Activated CD4-positive, alpha-beta T cell treated with anti-CD3 and anti-CD28 coated beads for 4 hours (primary cell): ENCODE measurements around the gene TENM4.

Source experiments
- DNase-seq, 2 donors: peaks; one replicate each; pipeline ENCODE4 v3.0.0-alpha.2; 2020

TENM4 gene

GRCh38 chr11:78952175-78952574 lies 488.7 kb downstream of the TENM4 start:
- no peak for DNase-seq

DNA sequence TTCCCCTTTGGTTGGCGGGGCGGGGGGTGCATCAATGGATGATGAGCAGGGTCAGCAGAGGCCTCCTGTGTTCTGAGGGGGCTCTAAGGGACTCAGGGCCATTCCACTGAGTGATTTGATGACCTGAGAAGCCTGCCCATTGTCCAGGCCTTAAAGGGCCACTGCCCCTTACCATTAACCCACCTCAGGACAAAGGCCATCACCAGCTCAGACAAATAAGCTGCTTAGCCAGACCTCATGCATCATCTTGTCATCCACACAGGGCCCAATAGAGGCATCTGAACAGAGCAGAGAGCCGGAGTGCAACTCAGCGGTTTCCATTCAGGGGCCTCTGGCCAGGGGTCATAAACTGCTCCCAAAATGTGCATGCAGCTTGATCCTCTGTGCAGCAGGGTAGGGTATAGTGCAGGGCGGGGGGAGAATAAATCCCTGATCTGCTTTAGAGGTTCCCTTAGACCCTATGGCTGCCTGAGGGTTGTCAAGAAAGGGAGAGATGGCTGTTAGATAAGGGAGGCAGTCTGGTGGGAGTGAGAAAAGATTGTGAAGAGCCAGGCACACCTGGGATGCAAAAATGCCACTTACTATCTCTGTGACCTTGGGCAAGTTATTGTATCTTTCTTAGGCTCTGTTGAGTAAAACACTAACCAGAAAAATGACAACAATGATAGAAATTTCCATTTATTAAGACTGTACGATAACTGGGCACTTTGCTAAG lies 490.7 kb downstream of the TENM4 start:
- no peak for DNase-seq

GRCh38 chr11:78946945-78947902 lies 493.6 kb downstream of the TENM4 start:
- no peak for DNase-seq

GRCh38 chr11:78943841-78944240 lies 497.0 kb downstream of the TENM4 start:
- no peak for DNase-seq

- no peak for DNase-seq
Observed at GRCh38 chr11:78943154-78943553, 497.7 kb downstream of the TENM4 start.

- no peak for DNase-seq
Observed at GRCh38 chr11:78941226-78941851, 499.5 kb downstream of the TENM4 start.

GRCh38 chr11:78940500-78941225 lies 500.2 kb downstream of the TENM4 start:
- DNase-seq = no peak

DNA sequence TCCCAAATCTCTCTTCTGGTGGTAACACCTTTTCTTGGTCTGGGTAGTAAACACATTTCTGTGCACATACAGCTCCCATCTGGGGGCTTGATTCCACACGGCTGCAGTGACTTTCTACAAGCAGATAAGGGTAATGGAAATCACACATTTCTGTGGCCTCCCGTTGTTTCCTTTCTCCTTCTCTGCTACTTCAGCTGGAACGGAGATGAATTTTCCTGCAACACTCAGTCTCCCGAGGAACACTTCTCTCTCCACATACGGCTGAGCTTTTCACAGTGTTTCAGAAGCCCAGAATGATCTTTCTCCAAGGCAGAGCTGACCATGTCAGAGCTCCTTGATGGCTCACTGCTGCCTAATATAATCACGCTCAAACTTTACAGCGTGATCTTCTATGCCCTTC lies 501.9 kb downstream of the TENM4 start:
- DNase-seq = no peak

- DNase-seq = no peak
Observed at GRCh38 chr11:78938036-78938435, 502.8 kb downstream of the TENM4 start.

DNA sequence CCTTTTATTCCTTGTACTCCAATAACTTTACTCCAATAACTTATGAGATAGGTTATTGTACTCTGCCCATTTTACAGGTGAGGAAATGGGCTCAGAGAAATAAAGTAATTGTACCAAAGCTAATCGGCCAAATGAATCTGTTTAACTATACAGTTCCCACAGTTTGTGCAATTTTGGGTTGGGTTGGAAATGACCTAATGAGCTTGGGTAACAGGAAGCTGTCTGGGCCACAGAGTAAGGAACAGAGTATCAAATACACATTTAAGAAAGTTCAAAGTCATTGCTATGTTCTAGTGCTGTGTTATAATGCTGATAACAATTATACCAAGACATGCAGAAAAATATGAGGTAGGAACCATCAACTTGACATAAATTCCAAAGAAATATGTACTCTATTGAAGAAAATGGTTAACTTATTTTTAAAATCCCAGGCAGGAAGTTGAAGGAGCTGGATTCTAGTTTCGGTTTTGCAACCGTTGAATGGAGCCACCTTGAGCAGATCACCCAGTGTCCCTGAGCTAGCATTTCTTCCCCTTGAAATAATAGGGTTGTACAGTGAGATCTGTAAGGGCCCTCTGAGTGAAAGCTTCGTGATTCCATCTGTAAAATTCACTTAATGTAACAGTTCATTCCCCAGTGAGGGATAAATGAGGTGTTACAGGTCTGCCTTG lies 505.3 kb downstream of the TENM4 start:
- no peak for DNase-seq

GRCh38 chr11:78933350-78933749 lies 507.5 kb downstream of the TENM4 start:
- no peak for DNase-seq

- DNase-seq = no peak
Observed at GRCh38 chr11:78932757-78933156, 508.1 kb downstream of the TENM4 start.

GRCh38 chr11:78931891-78932290 lies 508.9 kb downstream of the TENM4 start:
- DNase-seq = no peak

- no peak for DNase-seq
Observed at GRCh38 chr11:78930810-78931523, 509.9 kb downstream of the TENM4 start.

- DNase-seq = no peak
Observed at GRCh38 chr11:78929906-78930220, 511.0 kb downstream of the TENM4 start.

DNA sequence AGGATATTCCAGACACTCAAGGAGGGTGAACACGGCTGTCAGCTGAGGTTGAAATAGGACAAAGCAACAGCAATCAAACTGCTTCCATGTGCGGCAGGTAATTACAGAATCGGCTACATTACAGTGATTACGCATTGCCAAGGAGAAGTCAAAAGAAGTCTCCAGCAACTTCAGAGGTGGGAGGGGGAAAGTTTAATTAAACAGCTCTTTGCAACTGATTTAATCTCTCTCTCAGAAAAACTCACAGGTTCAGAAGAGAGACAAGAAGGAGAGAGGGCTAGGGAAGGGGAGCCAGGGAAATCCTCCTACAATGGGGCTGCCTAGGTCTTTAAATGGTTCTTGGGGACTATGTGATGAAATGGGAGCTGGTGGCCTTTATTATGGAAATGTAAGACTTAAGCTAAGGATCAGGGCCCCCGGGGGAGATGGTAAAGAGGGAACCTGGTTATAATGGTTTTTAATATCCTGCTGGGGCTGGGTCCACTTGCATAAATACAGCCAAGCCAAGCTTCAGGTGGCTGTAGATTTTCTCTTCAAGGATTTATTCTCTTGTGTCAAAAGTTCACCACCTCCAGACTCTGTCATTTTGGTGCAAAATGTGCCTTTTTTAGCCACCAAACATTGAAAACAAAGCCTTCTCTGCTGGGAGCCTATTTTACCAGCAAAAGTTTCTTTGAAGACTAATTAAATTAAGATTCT lies 511.5 kb downstream of the TENM4 start:
- DNase-seq = no peak

DNA sequence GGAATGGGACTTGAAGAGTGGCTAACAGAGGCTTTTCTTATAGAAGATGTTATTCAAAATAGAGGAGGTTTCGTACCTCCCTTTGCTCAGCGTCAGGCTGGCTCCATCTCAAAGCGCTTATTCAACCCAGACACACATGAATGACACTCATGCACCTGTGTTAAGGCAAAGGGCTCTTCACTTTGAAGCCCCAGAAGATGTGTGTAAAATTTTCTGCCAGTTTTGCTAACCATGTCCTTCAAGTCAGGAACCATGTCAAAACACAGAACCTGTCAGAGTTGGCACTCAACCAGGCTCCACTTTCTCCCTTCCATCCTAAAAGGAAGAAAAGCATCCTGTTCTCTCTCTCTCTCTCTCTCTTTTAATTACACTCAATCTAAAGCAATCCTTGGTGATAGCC lies 513.3 kb downstream of the TENM4 start:
- no peak for DNase-seq

DNA sequence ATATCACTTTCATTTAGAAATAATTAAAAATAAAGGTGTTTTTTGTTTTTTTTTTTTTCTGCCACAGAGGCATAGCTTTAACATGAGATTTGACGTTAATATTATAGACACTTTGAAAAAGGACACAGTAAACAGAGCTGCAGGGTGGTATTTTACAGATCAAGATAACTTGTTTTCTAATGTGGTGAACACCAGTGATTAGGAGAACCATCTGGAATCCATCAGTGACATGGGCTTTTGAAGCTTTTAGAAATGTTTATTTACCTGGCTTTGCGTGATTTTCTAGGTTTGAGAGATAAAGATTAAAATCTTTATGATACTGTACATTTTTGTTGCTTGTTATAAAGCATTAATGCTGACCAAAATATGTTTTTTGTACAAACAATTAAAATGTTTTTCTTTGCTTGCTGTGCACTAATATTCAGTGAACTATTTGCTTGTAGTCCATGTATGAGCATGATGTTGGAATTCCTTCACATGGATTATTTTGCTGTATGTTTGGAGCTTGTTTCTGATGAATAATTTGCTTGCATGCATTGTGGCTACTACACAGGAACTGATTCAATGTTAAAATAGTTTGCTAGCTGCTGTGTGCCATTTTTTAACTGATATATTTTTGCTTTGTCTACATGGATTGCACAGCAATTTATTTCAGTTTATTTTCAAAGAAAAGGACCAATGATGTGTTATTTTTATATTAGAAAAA lies 514.0 kb downstream of the TENM4 start:
- DNase-seq = no peak

DNA sequence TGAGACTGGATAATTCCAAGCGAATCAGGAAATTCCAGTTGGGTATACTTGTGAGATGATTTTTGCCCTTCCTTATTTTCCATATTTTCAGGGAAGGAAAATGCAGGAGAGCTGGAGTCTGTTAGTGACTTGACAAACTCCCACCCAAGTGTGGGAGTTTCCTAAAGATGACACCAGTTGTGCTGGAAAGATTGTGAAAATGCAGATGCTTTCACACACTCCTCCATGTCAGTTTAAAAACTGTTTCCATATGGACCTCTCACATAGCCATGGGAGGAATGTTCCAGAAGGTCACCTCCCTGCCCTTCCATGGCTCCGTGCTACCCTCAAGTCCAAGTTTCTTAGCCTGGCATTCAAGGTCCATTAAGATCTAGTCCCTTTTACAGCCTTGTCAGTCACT lies 515.4 kb downstream of the TENM4 start:
- no peak for DNase-seq

GRCh38 chr11:78922859-78923625 lies 517.8 kb downstream of the TENM4 start:
- DNase-seq = no peak
